ENCODE data around the gene FBLN5.
"Not testable (repeated sequence)": the region's sequence is repeated elsewhere in the genome, so short reads cannot be mapped to it uniquely, and the experiment has no call there.

FBLN5 gene

DNA sequence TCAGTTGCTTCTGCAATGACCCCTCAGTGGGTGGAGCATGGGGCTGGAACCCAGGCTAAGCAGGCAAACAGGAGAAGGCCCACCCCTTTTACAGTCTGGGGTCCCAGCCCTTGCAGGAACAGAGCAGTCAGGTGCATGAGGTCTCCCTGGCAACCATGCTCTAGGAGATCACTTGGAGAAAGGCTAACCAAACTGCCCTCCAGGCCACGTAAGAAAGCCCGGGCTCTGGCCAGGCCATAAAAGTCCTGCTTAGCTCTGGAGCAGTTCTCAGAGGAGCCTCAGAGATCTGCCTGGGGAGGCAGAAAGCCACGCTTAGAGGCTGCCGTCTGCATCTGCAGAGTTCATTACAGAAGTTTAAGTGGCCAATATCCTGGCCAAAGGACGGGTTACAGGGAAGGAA is 65.1 kb downstream of the FBLN5 start:
- no peak for DNase-seq

DNA sequence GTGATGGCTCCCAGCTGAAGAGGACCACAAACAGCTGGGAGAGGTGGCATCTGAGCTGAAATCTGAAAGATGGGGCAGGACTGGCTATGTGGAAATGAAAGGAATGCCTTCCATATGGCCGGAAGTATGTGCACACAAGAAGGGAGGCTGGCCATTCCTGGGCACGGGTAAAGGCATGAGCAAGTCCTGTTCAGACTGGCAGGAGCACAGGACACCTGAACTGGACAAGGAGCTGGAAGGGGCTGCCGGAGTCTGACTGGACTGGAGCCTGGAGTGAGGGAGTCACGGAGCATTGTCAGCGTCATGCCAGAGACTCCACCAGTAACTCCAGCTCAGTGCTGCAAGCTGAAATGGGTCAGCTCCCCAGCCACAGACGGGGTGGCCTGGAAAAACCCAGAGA is 68.3 kb downstream of the FBLN5 start:
- DNase-seq = no peak

DNA sequence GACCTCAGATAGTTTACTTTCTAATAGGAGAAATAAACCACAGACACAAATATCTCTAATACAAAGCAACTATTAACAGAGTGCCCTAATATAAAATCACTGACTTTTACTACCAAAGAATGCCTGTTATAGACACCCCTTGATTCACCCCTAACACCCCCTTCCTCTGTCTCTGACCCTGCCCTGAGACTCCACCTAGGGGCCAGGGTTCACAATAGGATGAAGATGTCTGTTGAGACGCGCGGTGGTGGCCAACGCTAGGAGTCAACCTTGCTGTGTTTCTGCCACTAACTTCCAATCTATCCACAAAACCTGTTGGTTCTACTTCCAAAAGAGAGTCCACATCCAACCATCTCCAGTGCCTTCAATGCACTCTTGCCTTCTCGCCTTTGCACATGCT is 69.2 kb downstream of the FBLN5 start:
- no peak for DNase-seq

DNA sequence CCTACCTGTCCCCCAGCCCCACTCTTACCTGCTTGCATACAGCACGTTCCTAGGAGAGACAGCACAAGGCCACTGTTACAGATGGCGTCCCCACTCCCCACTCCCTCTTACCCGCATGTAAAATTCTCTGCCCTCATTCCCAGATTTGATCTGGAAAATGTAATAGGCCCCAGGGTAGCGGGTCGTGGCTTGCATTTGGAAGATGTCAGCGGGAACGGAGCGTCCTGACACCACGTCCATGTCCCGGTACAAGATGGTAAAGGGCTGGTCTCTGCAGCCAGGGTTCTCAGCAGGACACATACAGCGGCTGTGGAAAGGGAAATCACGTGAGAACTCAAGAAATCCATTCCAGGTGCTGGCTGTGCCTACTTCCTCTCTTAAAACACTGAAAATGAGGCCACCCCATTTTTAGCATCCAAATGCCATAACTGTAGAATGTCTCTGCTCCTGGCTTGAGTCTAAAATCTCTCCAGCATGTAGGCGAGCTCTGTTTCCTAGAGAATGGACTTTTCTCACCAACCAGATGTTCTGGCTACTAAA is 70.0 kb downstream of the FBLN5 start:
- no peak for DNase-seq

DNA sequence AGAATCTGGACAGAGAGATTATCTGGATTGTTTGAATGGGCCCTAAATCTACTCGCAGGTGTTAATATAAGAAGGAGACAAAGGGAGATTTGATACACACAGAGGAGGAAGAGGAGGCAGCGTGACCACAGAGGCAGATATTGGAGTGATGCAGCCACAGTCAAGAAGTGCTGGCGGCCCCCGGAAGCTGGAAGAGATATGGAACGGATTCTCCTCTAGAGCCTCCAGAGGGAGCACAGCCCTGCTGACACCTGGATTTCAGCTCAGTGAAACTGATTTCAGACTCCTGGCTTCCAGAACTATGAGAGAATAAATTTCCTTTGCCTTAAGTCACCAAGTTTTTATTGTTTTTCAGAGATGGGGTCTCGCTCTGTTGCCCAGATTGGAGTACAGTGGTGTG is 71.0 kb downstream of the FBLN5 start:
- no peak for DNase-seq

DNA sequence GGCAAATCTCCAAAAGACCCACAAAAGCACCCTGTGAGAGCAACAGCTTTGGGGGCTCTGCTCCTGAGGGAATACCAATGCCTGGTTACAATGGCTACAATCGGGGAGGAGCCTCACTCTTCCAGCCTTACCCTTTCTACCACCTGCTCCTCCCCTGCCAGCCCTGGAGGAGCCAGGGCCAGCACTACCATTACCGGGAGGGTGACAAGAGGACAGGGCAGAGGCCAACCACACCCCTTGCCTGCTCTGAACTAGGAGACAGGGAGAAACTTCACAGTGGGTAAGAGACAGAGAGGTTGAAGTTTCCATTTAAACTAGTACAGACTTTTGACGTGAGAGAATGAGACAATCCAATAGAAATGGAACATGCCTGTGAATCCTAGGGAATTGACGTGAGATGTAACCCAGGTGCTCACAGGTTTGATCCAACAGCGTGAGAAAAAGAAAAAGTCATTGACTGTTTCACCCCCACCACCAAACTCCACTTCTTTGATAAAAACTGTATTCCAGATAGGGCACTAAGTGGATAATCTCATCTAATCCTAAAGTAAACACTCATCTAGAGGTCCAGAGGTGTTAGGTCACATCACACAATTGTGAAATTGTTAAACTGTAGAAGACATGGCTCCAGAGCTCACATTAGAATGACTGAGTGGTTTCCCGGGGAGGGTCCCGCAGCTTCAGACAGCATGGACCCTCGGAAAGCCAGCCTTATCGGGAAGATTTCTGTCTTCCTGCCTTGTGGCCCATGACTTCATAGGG is 71.8 kb downstream of the FBLN5 start:
- DNase-seq = no peak

DNA sequence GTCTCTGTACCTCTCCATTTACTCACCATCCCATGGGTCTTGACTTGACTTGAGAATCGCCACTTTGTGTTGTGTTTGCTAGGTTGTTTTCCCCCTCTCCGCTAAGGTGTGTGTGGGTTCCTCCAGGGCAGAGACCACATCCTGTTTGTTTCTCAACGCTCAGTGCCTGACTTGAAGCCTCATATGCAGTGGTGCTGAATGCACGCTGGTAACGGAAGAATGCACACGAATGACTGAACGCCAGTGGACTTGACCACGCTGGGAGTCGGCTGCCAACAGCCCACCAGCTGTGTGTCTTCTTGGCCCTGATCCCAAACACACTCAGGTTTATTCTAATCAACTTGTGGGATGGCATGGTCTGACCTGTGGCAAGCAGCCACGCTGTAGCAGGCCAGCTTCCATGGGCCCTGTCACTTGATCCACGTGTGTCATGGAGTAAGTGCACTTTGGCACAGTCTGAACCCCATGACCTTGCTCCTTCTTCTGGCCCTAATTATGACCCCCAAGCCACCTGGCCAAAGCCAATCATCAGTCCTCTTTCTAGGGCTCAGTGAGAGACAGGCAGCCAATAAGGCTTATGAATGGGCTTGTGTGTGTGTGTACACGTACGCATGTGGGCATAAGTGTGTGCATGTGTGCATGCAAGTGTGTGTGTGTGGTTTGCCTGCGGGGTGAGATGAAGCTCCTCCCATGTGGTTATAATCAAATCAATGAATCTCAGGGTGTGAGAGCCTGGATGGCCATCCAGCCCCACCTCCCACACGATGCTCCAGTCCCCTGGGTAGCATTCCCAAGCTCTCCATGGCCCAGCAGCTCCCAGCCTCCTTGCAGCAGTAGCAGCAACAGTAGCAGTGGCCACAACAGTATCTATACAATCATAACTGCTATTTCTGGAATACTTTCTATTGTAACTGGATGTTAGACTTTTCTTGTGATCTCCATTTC is 73.8 kb downstream of the FBLN5 start:
- peak; percentile 75 for DNase-seq

DNA sequence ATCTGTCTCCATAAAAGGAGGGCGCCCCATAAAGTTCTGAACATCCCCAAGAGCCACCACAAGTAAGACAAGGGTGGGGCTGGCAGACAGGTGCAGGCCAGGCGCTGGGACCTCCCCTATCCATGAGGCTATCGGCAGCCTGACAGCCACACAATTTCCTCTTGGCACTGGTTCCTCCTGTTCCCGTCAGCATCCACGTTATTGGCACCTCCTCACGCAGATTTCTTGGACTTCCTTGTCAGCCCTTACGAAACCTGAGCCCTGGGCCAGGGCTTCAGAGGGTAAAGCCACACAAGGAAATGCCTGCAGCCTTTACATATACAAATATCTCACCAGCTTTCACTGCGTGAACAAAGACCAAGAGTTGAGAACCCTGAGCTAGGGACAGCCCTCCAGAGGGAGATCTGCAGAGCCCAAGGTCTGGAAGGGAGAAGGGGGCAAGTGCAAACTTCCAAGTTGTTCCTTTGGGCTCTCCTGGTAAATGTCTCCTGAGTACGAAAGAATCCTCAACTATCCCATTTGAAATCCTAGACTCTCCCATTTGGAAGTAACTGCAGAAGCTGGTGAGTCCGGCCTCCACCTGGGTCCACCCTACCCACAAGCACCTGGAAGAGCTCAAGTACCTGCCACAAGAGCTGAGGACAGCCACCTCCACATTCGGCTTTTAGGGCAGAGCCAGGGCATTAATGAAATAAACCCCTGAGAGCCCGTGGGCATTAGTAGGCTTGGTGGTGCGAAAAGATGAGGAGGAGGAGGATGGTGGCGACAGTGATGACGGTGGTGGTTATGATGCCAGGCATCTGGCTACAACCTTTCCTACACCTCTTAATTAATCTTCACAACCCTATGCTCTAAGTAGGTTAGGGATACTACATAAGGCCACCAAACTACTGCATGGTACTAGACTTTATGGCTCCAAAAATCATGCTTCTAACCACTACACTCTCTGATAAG is 74.7 kb downstream of the FBLN5 start:
- peak; percentile 57 for DNase-seq

DNA sequence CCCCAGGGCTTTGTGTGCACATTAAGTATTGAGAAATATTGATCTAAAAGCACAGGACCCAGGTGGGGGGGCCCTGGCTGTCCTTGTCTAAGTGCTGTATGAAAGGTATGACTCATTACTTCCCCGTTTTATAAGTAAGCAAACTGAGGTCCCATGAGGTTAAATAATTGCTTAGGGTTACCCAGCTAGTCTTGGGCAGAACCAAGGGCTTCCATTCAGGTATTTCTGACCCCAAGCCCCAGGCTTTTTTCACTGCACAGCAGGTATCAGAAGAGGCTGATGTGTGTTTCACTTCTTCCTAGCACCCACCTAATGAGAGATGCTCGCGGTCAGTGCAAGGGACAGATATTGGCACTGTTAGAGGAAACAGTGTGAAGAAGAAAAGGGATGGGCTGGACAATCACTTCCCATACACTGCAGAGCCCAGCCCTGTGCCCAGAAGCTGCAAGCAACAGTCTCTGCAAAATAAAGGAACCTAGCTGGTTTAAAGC is 75.4 kb downstream of the FBLN5 start:
- DNase-seq = peak; percentile 33

DNA sequence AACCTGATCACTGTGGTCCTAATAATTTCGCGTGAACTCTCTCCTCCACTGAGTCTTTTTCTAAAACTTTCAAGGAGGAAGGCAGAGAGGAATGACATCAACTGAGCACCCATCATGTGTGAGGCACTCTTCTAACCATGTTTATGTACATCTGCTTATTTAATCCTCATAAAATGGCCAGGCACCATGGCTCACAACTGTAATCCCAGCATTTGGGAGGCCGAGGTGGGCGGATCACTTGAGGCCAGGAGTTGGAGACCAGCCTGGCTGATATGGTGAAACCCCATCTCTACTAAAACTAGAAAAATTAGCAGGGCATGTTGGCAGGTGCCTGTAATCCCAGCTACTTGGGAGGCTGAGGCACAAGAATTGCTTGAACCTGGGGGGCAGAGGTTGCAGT is 76.1 kb downstream of the FBLN5 start:
- DNase-seq = not testable (repeated sequence)

DNA sequence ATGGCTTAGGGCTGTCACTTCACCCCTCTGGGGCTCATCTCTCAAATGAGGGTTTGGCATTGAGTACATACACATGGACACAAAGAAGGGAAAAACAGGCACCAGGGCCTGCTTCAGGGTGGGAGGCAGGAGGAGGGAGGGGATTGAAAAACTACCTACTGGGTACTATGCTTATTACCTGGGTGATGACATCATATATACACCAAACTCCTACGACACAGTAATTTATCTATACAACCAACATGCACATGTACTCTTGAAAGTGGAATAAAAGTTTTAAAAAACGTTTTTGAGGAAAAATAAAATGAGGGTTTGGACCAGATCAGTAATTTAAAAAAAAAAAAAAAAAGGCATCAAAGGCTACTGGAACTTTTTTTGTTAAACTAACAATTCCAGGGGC is 76.6 kb downstream of the FBLN5 start:
- no peak for DNase-seq

DNA sequence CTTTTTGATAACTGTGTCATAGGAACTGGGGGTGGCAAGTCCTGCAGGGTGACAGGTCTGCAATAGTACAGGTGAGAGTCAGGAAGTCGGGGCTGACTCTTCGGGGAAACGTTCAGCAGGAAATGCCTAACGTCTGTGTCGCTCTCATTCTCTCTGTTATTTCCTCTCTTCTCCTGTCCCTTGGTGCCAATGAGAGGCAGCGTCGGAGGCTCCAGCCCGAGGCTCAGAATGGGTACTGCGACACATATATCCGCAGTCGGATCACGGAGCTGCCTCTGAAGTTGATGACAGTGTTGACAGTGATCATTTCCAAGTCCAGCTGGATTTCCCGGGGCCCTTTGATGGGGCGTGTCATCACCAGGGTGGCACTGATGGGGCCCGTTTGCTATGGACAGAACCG is 77.5 kb downstream of the FBLN5 start:
- DNase-seq = peak; percentile 71

DNA sequence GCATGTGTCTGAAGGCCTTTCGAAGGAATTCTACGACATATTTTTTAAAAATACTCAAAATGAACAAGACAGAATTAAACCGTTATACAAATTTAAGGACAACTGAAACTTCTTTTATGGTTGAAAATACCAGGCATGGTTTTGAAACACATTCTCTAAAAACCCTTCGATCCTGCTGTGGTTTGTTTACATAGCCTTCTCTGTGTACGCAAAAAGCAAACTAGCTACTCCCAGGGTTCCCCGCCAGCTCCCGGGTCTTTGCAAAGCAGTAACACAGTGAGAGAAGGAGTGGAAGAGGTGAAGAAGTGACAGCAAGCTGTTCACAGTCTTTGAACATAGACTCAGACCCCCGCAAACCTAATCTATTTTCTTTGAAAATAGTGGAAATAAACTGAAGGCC is 77.9 kb downstream of the FBLN5 start:
- DNase-seq = no peak

DNA sequence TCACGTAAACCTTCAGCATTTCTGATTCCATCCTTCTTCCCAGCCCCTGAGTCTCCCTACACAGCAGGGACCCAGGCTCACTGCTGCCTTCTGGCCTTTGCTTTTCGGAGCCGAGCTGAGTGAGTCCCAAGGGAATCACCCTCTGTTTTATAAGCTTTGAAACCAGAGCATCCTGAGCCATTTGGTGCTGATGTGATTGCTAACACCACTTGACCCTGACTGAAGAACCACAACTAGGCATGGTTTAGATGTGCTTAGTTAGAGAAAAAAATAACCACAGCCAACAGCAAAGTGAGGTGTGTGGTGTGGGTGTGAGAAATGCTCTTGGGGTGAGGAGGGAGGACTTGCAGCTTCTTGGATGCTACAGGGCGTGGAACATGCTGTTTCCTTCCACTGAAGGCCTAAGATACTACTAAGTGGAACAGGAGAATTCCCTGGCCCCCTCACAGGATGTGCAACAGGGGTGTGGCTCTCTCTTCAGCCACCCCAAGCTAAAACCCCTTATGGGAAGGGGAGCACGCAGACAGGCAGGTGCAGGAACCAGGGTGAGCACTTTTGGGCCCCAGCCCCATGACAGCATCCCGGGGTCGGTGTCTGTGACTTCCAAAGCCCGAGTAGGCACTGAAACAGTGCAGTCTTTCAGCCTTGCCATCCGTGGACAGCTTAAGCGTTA is 80.0 kb downstream of the FBLN5 start, which contains the start of gene TC2N:
Gene TC2N (minus strand): TSS at position 221 of the 673 bp plus-strand sequence. CDS start 53,767 bp downstream, outside the sequence.
- peak; percentile 56 for DNase-seq

DNA sequence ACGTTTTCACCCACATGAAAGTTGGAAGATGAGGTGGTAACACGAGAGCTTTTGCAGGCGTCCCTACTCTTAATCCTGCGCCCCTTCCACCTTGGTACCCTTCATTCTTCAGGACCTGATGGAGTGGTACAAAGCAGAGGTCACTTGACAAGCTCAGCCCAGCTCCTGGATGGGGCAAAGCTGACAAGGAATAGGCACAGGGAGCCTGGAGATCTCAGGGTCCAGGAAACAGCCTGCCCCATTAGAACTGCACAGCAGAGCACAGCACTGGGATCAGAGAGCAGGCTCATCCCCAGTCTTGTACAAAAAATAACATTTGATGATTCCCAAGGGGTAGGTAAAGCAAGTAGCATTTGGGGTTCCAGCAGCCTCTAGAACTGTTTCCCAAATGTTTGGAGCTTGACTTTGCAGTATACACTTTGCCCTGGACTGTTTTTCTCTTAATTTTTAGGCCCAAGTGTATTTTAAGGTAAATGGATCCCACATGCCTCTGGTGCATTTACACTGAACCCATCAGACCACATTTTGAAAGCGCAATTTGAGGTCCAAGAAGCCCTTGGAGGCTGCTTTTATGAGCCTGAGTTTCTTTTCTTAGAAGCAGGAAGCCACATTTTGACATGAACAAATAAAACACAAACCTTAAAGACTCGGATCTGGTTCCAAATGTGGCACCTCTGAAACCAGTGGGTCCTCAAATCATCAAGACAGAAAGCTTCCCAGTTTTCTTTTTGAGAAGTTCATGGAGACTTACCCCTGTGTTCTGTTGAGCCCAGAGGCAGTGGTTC is 80.8 kb downstream of the FBLN5 start:
- no peak for DNase-seq

DNA sequence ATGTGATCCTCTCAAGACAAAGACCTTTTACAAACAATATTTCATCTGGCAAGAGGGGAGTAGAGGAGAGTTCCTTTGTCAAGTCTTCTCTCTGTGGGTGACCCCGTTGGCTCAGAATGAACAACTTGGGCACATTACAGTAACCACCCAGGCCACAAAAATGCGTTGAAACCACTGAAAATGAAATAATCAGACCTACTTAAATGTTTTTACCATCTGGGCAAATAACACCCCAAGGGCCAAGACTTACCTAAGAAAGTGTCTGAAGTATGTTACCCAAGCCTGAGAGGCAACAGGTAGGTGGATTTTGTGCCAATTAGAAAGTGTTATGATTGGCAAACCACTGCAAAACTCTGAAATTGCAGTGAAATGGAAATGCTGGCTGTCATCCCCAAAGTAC is 81.4 kb downstream of the FBLN5 start:
- no peak for DNase-seq

DNA sequence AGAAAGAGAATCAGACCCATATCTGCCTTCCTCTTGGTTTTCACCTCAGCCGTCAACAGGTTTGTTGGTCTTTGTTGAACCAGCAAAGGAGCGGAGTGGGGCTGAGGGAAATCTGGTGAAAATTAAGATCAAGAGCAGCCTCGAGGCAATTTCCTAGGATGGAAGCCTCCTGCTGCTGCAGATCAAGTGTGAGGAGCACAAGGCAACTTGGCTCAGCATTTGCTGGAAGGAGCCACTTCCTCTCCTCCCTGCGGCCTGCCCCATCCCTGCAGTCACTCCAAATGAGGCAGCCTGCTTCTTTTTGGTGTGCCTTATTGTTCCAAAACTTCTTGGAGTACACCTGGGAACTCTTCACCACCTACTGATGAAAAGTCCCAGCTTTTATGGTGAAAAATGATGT is 85.1 kb downstream of the FBLN5 start:
- no peak for DNase-seq

DNA sequence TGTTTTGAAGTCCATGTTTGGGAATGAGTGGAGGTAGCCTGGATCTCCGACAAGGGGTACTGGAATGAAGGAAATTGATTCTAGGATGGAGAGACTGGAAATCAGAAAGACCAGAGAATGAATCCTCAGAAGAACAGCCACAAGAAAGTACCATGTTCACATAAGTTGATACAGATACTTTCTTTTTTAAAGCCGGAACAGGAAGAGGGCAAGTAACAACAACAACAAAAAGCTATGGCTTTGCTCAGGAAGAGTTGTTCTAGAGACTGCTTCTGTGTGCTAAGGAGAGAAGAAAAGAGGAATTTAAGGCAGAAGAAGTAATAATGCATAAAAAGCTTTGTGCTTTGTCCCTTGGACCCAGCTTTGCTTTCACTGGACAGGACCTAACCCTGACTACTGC is 86.4 kb downstream of the FBLN5 start:
- no peak for DNase-seq

DNA sequence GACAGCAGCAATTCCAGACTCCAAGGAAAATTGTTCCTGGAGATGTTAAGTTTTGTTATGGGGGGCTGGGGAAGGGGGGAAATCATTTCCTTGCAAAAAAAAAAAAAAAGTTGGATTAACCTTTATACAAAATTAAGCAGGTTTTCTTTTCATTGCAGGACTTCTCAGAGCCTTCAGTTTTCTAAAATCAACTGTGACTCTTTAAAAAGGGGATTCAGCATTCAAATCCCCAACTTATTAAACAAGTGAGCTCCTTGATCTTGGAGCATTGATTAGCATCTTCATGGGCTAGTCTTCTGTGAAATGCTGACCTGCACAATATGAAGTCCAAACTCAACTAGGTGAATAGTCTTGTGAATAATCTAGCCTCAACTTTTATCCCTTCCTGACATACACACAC is 87.3 kb downstream of the FBLN5 start:
- DNase-seq = no peak

DNA sequence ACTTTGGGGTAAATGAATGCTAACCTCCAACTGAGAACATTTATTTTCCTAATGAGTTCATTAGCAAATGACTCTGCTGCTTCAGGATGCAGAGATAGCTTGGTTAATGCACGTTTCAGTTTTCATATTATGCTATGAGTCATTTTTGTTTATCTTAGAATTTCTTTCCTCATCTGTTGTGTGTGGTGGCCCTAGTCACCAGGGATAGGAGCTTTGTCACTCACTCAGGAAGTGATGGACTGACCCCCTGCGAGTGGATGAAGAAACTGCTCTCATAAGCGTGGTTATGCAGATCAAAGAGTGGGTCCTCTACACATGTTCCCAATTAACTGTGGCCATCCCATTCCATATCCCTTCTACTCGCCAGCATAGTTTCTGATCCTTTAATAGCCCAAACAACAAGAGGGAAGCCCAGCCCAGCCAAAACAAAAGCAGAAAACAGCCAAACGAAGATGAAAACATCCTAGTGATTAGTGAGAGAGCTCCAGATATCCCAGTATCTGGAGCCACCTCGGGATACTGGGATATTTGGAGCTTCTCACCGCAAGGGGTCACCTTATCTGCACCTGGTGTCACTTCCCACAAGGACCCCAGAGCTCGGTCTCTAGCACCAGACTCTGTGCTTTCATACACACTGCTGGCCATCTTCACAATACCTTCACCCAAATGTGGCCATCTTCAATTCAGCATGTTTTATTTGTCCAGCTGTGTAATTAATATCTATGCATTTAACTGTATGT is 88.8 kb downstream of the FBLN5 start:
- DNase-seq = no peak
